ENCODE data around the gene DNAJC15.

DNA sequence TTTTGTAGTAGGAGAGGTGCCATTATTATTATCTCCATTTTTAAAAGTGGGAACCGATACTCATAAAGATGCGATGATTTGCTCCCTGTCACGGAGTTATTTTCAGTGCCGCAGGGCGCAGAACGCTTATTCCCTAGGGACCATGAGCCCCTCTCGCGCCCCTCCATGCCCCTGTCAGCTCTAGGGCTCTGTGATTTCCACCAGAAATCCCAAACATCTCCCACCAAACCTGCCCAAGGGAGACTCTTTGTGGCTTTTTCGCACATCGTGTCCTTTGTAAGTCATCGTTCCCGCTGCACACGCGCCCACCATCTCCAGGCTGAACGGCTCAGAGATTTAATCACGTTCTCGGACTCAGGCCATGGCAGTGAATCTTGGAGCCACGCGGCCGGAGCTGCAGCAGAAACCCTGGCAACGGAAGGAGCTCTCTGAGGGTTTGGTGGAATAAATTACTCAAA is 105.1 kb downstream of the DNAJC15 start:
- no peak for TF ChIP-seq POLR2A (IDR thresholded peaks at IDR 0.05; ENCODE audit: low read length)
- TF ChIP-seq GATA1 (IDR thresholded peaks at IDR 0.05; ENCODE audit: low read depth, low read length) = no peak

Measured in erythroblast (primary cell).